ENCODE measurements around the gene MMAB.

GRCh38 chr12:109621901-109622364, 48.6 kb upstream of the MMAB start:
- TF ChIP-seq POLR2A (IDR thresholded peaks at IDR 0.05) (no peak), CTCF (IDR thresholded peaks at IDR 0.05) (no peak)
